Measurements from ENCODE around the gene GORASP1.

DNA sequence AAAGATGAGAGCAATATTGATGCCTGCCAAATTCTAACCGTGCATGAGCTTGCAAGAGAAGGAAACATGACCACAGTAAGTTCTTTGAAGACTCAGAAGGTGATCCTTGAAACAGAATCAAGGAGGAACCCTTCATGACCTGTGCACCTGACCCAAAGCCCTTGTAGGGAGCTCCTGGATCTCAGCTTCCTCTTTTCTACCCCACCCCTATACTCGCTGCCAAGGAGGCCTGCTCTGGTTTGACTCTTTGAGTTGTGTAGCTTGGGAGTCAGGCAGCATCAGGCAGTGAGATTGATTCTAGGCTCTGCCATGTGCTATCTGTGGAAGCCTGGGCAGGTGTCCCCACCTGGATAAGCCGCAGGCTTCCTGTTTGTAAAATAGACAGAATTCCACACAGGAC, 10.7 kb upstream of the GORASP1 start:
- TF ChIP-seq POLR2A (IDR thresholded peaks at IDR 0.05): no peak
- TF ChIP-seq CTCF (IDR thresholded peaks at IDR 0.05): no peak

Data from tibial nerve (tissue), 3 donors.